A549 (cell line): ENCODE data around the gene KCNAB1.

Source experiments
- CEBPB ChIP-seq, 2 experiments: fragments of >200 bp in 1 of 2; sonication (Bioruptor Twin) in 1 of 2; formaldehyde crosslinking in 1 of 2; IDR thresholded peaks; 2 replicates each; pipeline ENCODE4 v1.6.1; 2012 to 2016
- EHMT2 ChIP-seq: fragments of 200-600 bp; sonication (generic); IDR thresholded peaks from 2 replicates; pipeline ENCODE4 v1.6.1; 2016; ENCODE audit warnings: antibody characterized with exemption, low read depth, mild to moderate bottlenecking, moderate library complexity
- JUN ChIP-seq, 2 experiments: fragments of >200 bp; sonication (Bioruptor Twin); formaldehyde crosslinking; IDR thresholded peaks; 2 replicates in 1 of 2; 3 replicates in 1 of 2; pipeline ENCODE4 v1.6.1; 2016 to 2017
- POLR2A ChIP-seq: IDR thresholded peaks from 2 replicates; pipeline ENCODE4 v1.6.1; 2012; ENCODE audit warnings: mild to moderate bottlenecking, low read length
- TF ChIP-seq, protein P1 (sequence below): fragments of >200 bp; sonication (Bioruptor Twin); formaldehyde crosslinking; IDR thresholded peaks from 3 replicates; pipeline ENCODE4 v1.5.1; 2016
- TF ChIP-seq, protein P2 (sequence below): IDR thresholded peaks from 2 replicates; pipeline ENCODE4 v1.6.1; 2012
- TF ChIP-seq, protein P3 (sequence below): fragments of 450-650 bp; IDR thresholded peaks from 2 replicates; pipeline ENCODE4 v1.6.1; 2014; ENCODE audit warnings: antibody characterized with exemption

DNA sequence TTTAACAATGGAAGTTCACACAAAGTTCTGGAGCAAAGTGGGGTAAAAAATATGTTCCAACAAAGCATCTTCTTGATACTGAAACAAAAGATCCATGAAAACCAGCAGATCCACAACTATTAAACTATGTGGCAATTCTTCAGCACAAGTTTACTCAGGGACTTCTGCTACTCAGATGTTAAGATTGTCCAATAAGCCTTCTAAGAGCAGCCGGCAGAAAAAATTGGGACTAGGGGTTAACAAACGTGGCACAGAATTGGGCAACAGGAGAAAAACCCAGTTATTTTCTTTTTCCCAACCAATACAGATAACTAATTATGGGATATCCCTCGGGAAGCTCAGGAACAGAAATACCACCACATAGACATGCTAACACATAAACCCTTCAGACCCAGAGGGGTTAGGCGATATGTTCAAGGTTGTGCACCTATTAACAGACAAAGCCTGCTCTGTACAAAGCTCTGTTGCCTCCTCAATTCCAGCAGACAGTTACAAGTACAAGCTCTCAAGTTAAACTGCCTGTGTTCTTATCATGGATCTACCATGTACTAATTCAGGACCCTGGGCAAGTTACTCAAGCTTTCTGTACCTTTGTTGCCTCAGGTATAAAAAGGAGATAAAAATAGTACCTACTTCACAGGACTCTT is 427.8 kb downstream of the KCNAB1 start:
- no peak for TF ChIP-seq CEBPB (IDR thresholded peaks at IDR 0.05)
- TF ChIP-seq, protein P1, sequence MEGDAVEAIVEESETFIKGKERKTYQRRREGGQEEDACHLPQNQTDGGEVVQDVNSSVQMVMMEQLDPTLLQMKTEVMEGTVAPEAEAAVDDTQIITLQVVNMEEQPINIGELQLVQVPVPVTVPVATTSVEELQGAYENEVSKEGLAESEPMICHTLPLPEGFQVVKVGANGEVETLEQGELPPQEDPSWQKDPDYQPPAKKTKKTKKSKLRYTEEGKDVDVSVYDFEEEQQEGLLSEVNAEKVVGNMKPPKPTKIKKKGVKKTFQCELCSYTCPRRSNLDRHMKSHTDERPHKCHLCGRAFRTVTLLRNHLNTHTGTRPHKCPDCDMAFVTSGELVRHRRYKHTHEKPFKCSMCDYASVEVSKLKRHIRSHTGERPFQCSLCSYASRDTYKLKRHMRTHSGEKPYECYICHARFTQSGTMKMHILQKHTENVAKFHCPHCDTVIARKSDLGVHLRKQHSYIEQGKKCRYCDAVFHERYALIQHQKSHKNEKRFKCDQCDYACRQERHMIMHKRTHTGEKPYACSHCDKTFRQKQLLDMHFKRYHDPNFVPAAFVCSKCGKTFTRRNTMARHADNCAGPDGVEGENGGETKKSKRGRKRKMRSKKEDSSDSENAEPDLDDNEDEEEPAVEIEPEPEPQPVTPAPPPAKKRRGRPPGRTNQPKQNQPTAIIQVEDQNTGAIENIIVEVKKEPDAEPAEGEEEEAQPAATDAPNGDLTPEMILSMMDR = no peak
- no peak for TF ChIP-seq JUN (IDR thresholded peaks at IDR 0.05)
- TF ChIP-seq, protein P2, sequence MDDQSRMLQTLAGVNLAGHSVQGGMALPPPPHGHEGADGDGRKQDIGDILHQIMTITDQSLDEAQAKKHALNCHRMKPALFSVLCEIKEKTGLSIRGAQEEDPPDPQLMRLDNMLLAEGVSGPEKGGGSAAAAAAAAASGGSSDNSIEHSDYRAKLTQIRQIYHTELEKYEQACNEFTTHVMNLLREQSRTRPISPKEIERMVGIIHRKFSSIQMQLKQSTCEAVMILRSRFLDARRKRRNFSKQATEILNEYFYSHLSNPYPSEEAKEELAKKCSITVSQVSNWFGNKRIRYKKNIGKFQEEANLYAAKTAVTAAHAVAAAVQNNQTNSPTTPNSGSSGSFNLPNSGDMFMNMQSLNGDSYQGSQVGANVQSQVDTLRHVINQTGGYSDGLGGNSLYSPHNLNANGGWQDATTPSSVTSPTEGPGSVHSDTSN = no peak
- no peak for TF ChIP-seq EHMT2
- TF ChIP-seq, protein P3, sequence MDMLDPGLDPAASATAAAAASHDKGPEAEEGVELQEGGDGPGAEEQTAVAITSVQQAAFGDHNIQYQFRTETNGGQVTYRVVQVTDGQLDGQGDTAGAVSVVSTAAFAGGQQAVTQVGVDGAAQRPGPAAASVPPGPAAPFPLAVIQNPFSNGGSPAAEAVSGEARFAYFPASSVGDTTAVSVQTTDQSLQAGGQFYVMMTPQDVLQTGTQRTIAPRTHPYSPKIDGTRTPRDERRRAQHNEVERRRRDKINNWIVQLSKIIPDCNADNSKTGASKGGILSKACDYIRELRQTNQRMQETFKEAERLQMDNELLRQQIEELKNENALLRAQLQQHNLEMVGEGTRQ = no peak
- no peak for TF ChIP-seq POLR2A
